ENCODE data around the gene ADGRL1. TPM values are rescaled to one million over a fixed set of nuclear protein-coding genes. Genes with fewer than 3 reads are reported as not detected.

The ADGRL1 gene
- total and polyA plus RNA-seq, 2 of the 8 experiments (the other 6 are each of a cell fraction or from before 2014, with no cell fraction given), result 95.6 to 112 TPM

DNA sequence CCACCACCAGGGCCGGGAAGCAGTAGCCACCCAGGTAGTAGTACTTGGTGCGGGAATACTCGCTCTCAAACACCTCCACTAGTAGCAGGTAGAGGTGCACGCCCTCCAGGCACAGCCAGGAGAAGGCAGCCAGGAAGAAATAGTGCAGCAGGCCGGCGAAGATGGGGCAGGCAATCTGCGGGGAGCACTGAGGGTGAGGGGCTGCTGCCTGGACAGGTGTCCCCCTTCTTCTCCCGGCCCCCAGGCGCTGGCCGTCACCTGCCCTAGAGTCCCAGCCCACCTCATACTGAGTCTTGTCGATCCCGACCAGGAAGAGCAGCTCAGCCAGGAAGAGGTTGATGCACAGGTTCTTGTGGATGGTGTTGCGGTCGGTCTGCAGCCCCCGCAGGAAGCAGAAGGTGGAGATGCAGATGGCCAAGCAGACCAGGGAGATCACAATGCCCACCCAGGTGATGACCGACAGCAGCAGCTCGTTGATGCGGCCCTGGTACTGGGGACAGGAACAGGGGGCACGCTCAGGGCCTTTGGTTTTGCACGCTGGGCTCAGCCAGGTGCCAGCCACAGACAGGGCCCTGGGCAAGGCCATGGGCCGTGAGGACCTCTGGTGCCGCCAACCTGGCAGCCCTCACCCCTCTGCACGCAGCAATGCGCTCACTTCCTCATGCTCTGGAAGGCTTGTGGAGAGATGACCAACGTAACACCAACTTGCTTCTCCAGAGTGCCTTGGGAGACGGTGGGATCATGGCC, 48.8 kb downstream of the ADGRL1 start (continued):
- TF ChIP-seq RXRA (IDR thresholded peaks at IDR 0.05; ENCODE audit: insufficient read depth, low read depth, low read length) (no peak), POLR2AphosphoS5 (IDR thresholded peaks at IDR 0.05; ENCODE audit: low read depth, low read length) (no peak), HDAC2 (IDR thresholded peaks at IDR 0.05; ENCODE audit: borderline replicate concordance in 1 of 2, low read depth in 2 of 2, low read length in 2 of 2) (no peak)
- TF ChIP-seq, protein P1, sequence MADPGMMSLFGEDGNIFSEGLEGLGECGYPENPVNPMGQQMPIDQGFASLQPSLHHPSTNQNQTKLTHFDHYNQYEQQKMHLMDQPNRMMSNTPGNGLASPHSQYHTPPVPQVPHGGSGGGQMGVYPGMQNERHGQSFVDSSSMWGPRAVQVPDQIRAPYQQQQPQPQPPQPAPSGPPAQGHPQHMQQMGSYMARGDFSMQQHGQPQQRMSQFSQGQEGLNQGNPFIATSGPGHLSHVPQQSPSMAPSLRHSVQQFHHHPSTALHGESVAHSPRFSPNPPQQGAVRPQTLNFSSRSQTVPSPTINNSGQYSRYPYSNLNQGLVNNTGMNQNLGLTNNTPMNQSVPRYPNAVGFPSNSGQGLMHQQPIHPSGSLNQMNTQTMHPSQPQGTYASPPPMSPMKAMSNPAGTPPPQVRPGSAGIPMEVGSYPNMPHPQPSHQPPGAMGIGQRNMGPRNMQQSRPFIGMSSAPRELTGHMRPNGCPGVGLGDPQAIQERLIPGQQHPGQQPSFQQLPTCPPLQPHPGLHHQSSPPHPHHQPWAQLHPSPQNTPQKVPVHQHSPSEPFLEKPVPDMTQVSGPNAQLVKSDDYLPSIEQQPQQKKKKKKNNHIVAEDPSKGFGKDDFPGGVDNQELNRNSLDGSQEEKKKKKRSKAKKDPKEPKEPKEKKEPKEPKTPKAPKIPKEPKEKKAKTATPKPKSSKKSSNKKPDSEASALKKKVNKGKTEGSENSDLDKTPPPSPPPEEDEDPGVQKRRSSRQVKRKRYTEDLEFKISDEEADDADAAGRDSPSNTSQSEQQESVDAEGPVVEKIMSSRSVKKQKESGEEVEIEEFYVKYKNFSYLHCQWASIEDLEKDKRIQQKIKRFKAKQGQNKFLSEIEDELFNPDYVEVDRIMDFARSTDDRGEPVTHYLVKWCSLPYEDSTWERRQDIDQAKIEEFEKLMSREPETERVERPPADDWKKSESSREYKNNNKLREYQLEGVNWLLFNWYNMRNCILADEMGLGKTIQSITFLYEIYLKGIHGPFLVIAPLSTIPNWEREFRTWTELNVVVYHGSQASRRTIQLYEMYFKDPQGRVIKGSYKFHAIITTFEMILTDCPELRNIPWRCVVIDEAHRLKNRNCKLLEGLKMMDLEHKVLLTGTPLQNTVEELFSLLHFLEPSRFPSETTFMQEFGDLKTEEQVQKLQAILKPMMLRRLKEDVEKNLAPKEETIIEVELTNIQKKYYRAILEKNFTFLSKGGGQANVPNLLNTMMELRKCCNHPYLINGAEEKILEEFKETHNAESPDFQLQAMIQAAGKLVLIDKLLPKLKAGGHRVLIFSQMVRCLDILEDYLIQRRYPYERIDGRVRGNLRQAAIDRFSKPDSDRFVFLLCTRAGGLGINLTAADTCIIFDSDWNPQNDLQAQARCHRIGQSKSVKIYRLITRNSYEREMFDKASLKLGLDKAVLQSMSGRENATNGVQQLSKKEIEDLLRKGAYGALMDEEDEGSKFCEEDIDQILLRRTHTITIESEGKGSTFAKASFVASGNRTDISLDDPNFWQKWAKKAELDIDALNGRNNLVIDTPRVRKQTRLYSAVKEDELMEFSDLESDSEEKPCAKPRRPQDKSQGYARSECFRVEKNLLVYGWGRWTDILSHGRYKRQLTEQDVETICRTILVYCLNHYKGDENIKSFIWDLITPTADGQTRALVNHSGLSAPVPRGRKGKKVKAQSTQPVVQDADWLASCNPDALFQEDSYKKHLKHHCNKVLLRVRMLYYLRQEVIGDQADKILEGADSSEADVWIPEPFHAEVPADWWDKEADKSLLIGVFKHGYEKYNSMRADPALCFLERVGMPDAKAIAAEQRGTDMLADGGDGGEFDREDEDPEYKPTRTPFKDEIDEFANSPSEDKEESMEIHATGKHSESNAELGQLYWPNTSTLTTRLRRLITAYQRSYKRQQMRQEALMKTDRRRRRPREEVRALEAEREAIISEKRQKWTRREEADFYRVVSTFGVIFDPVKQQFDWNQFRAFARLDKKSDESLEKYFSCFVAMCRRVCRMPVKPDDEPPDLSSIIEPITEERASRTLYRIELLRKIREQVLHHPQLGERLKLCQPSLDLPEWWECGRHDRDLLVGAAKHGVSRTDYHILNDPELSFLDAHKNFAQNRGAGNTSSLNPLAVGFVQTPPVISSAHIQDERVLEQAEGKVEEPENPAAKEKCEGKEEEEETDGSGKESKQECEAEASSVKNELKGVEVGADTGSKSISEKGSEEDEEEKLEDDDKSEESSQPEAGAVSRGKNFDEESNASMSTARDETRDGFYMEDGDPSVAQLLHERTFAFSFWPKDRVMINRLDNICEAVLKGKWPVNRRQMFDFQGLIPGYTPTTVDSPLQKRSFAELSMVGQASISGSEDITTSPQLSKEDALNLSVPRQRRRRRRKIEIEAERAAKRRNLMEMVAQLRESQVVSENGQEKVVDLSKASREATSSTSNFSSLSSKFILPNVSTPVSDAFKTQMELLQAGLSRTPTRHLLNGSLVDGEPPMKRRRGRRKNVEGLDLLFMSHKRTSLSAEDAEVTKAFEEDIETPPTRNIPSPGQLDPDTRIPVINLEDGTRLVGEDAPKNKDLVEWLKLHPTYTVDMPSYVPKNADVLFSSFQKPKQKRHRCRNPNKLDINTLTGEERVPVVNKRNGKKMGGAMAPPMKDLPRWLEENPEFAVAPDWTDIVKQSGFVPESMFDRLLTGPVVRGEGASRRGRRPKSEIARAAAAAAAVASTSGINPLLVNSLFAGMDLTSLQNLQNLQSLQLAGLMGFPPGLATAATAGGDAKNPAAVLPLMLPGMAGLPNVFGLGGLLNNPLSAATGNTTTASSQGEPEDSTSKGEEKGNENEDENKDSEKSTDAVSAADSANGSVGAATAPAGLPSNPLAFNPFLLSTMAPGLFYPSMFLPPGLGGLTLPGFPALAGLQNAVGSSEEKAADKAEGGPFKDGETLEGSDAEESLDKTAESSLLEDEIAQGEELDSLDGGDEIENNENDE (IDR thresholded peaks at IDR 0.05; ENCODE audit: insufficient replicate concordance, low read length), result no peak
